Loucy (cell line): ENCODE data around the gene ANKS4B.
"Not testable (repeated sequence)": the region's sequence is repeated elsewhere in the genome, so short reads cannot be mapped to it uniquely, and the experiment has no call there.

Experiments used
- H2AFZ ChIP-seq: fragments of 200-600 bp; sonication (generic); 2 replicates; pipeline ENCODE4 v1.6.0; 2016; ENCODE audit warnings: antibody characterized with exemption, mild to moderate bottlenecking, low read length, moderate library complexity
- H3F3A ChIP-seq: fragments of 200-600 bp; 2 replicates; pipeline ENCODE4 v1.6.0; 2016; ENCODE audit warnings: antibody characterized with exemption, low read depth, mild to moderate bottlenecking
- H3K27me3 ChIP-seq: fragments of 200-600 bp; sonication (generic); 2 replicates; pipeline ENCODE4 v1.6.1; 2014; ENCODE audit warnings: low read length, mild to moderate bottlenecking; ENCODE audit not compliant: insufficient read depth, poor library complexity, severe bottlenecking
- H3K36me3 ChIP-seq: fragments of 200-600 bp; sonication (generic); 2 replicates; pipeline ENCODE4 v1.6.1; 2016; ENCODE audit warnings: low read length; ENCODE audit not compliant: insufficient read depth
- H3K4me1 ChIP-seq: fragments of 200-600 bp; sonication (generic); 2 replicates; pipeline ENCODE4 v1.5.1; 2014; ENCODE audit warnings: low read length, mild to moderate bottlenecking; ENCODE audit not compliant: insufficient read depth, poor library complexity, severe bottlenecking
- H3K4me2 ChIP-seq: fragments of 200-600 bp; sonication (generic); 2 replicates; pipeline ENCODE4 v1.6.0; 2014; ENCODE audit warnings: antibody characterized with exemption, low read length, low read depth, mild to moderate bottlenecking; ENCODE audit not compliant: poor library complexity, severe bottlenecking
- H3K4me3 ChIP-seq: fragments of 200-600 bp; sonication (generic); 2 replicates; pipeline ENCODE4 v1.5.1; 2014; ENCODE audit warnings: low read length, mild to moderate bottlenecking, mixed read lengths; ENCODE audit not compliant: poor library complexity, severe bottlenecking
- H3K79me2 ChIP-seq: fragments of 200-600 bp; sonication (generic); 2 replicates; pipeline ENCODE4 v1.6.1; 2014; ENCODE audit warnings: low read length; ENCODE audit not compliant: insufficient read depth
- H3K9ac ChIP-seq: fragments of 200-600 bp; sonication (generic); 2 replicates; pipeline ENCODE4 v1.6.0; 2014; ENCODE audit warnings: mild to moderate bottlenecking, low read depth, low read length, moderate library complexity; ENCODE audit not compliant: poor library complexity, severe bottlenecking
- H3K9me2 ChIP-seq: fragments of 200-600 bp; sonication (generic); replicated peaks from 2 replicates; pipeline ENCODE4 v1.6.1; 2016; ENCODE audit warnings: low read depth, low read length, mixed read lengths
- H3K9me3 ChIP-seq: fragments of 200-600 bp; sonication (generic); 2 replicates; pipeline ENCODE4 v1.6.1; 2014; ENCODE audit warnings: mild to moderate bottlenecking, antibody characterized with exemption, low read length, low read depth; ENCODE audit not compliant: insufficient read depth
- H4K20me1 ChIP-seq: fragments of 200-600 bp; sonication (generic); 2 replicates; pipeline ENCODE4 v1.6.0; 2014; ENCODE audit warnings: antibody characterized with exemption, low read length, mild to moderate bottlenecking; ENCODE audit not compliant: insufficient read depth, poor library complexity, severe bottlenecking
- CTCF ChIP-seq: fragments of 200-600 bp; sonication (generic); conservative IDR thresholded peaks from 2 replicates; pipeline ENCODE4 v1.5.1; 2014; ENCODE audit warnings: mild to moderate bottlenecking, antibody characterized with exemption, low read length
- EZH2phosphoT487 ChIP-seq: fragments of 200-600 bp; IDR thresholded peaks from 2 replicates; pipeline ENCODE4 v1.6.1; 2018; ENCODE audit warnings: antibody characterized with exemption, mild to moderate bottlenecking, moderate library complexity, borderline replicate concordance

ANKS4B gene

GRCh38 chr16:21244518-21245215, 11.2 kb downstream of the ANKS4B start:
- H3K36me3 ChIP-seq = no peaks in the 10 kb centered on the region
- no peak overlapping the region for H3K4me2 ChIP-seq
- H3K9ac ChIP-seq = no peak overlapping the region
- H3K4me3 ChIP-seq = no peak overlapping the region
- no peaks in the 10 kb centered on the region for H3K79me2 ChIP-seq
- TF ChIP-seq CTCF (no peak), EZH2phosphoT487 (no peak)
- no peaks in the 10 kb centered on the region for H4K20me1 ChIP-seq
- no peaks in the 10 kb centered on the region for H3F3A ChIP-seq
- no peaks in the 10 kb centered on the region for H3K9me3 ChIP-seq
- no peaks in the 10 kb centered on the region for H3K27me3 ChIP-seq
- no peak overlapping the region for H2AFZ ChIP-seq
- H3K9me2 ChIP-seq = no peaks in the 10 kb centered on the region
- H3K4me1 ChIP-seq = no peaks in the 10 kb centered on the region

- H4K20me1 ChIP-seq = not testable (repeated sequence)
Measured at GRCh38 chr16:21248179-21248578, 14.7 kb downstream of the ANKS4B start.

GRCh38 chr16:21250072-21250923, 16.8 kb downstream of the ANKS4B start:
- no peaks in the 10 kb centered on the region for H3F3A ChIP-seq
- no peaks in the 10 kb centered on the region for H3K36me3 ChIP-seq
- H3K4me2 ChIP-seq = no peak overlapping the region
- H3K4me1 ChIP-seq = no peaks in the 10 kb centered on the region
- no peaks in the 10 kb centered on the region for H3K9me3 ChIP-seq
- no peaks in the 10 kb centered on the region for H3K27me3 ChIP-seq
- H4K20me1 ChIP-seq = no peaks in the 10 kb centered on the region
- no peaks in the 10 kb centered on the region for H3K9me2 ChIP-seq
- H3K4me3 ChIP-seq = no peak overlapping the region
- TF ChIP-seq EZH2phosphoT487 (no peak), CTCF (no peak)
- H3K79me2 ChIP-seq = no peaks in the 10 kb centered on the region
- no peak overlapping the region for H3K9ac ChIP-seq
- H2AFZ ChIP-seq = no peak overlapping the region

More at GRCh38 chr16:21248179-21248578, 14.7 kb downstream of the ANKS4B start:
- not testable (repeated sequence) for H3K9ac ChIP-seq, H3K36me3 ChIP-seq, H3K4me3 ChIP-seq, H3K9me2 ChIP-seq, H3K9me3 ChIP-seq, H3K4me2 ChIP-seq, H3K27me3 ChIP-seq, H3F3A ChIP-seq, H2AFZ ChIP-seq, H3K79me2 ChIP-seq, H3K4me1 ChIP-seq
